Smooth muscle cell (in vitro differentiated cells): Measurements from ENCODE around the gene FOXD1. TPM values are rescaled to one million over a fixed set of nuclear protein-coding genes. Genes with fewer than 3 reads are reported as not detected.
"Not testable (repeated sequence)": the region's sequence is repeated elsewhere in the genome, so short reads cannot be mapped to it uniquely, and the experiment has no call there.

Experiments used
- DNase-seq: peaks from one replicate; lab custom pipeline; 2025; ENCODE audit not compliant: unreplicated experiment; lab: John Stamatoyannopoulos, UW
- H2AFZ ChIP-seq: fragments of 200-600 bp; sonication (generic); 2 replicates; pipeline ENCODE4 v1.6.0; 2016; ENCODE audit warnings: antibody characterized with exemption, low read depth, mild to moderate bottlenecking
- H3F3A ChIP-seq: fragments of 200-600 bp; sonication (generic); 2 replicates; pipeline ENCODE4 v1.6.0; 2017; ENCODE audit warnings: antibody characterized with exemption, low read depth
- H3K27ac ChIP-seq: fragments of 200-600 bp; sonication (generic); 2 replicates; pipeline ENCODE4 v1.5.1; 2016; ENCODE audit warnings: low read depth, mild to moderate bottlenecking
- H3K27me3 ChIP-seq: fragments of 200-600 bp; sonication (generic); 2 replicates; pipeline ENCODE4 v1.6.1; 2016; ENCODE audit warnings: low read depth, mild to moderate bottlenecking
- H3K36me3 ChIP-seq: fragments of 200-600 bp; sonication (generic); 2 replicates; pipeline ENCODE4 v1.5.1; 2016; ENCODE audit warnings: low read depth
- H3K4me1 ChIP-seq: fragments of 200-600 bp; sonication (generic); 2 replicates; pipeline ENCODE4 v1.5.1; 2016; ENCODE audit warnings: low read depth
- H3K4me2 ChIP-seq: fragments of 200-600 bp; sonication (generic); 2 replicates; pipeline ENCODE4 v1.6.0; 2016; ENCODE audit warnings: mild to moderate bottlenecking
- H3K4me3 ChIP-seq: fragments of 200-600 bp; sonication (generic); 2 replicates; pipeline ENCODE4 v1.5.1; 2016; ENCODE audit warnings: mild to moderate bottlenecking
- H3K79me2 ChIP-seq: fragments of 200-600 bp; sonication (generic); 2 replicates; pipeline ENCODE4 v1.6.0; 2016; ENCODE audit warnings: low read depth, mild to moderate bottlenecking
- H3K9ac ChIP-seq: fragments of 200-600 bp; sonication (generic); 2 replicates; pipeline ENCODE4 v1.6.0; 2016; ENCODE audit warnings: low read depth
- H3K9me3 ChIP-seq: fragments of 200-600 bp; sonication (generic); replicated peaks from 2 replicates; pipeline ENCODE4 v1.5.1; 2016; ENCODE audit warnings: low read depth
- H4K20me1 ChIP-seq: fragments of 200-600 bp; sonication (generic); 2 replicates; pipeline ENCODE4 v1.6.0; 2016; ENCODE audit warnings: low read depth
- CTCF ChIP-seq: fragments of 200-600 bp; sonication (generic); IDR thresholded peaks from 2 replicates; pipeline ENCODE4 v1.5.1; 2017; ENCODE audit warnings: borderline replicate concordance, mild to moderate bottlenecking, antibody characterized with exemption; ENCODE audit not compliant: insufficient read depth, poor library complexity, severe bottlenecking
- WGBS: methylation state at CpG from one replicate; pipeline ENCODE4 v1.1.7; 2016; ENCODE audit warnings: low lambda C conversion rate; 5-methylcytosine and 5-hydroxymethylcytosine counted together
- polyA plus RNA-seq: library from polyadenylated mRNA; unstranded; fragments of >200 nt; fragmentation: Nextera tagmentation; extraction: Ambion mirVana; gene quantifications from 2 replicates; pipeline ENCODE4 v1.2.1, GENCODE V29; 2016
- total RNA-seq: library from RNA; depleted of rRNA; stranded (reverse); fragments of >200 nt; gene quantifications from 2 replicates; pipeline ENCODE4 v1.2.3, GENCODE V29; 2014

Gene FOXD1
- total and polyA plus RNA-seq, 2 experiments from 2014 or later, result 9.0 to 13.8 TPM

GRCh38 chr5:73469878-73470277 lies 21.3 kb upstream of the FOXD1 start:
- no peaks in the 10 kb centered on the region for H3K9me3 ChIP-seq
- H3K4me1 ChIP-seq, result no peaks in the 10 kb centered on the region
- 93% methylated on average over 8 of the region's 8 CpGs for WGBS

GRCh38 chr5:73468638-73469037 lies 20.1 kb upstream of the FOXD1 start:
- H3K4me3 ChIP-seq, H2AFZ ChIP-seq, H3K27me3 ChIP-seq, DNase-seq, H3K9ac ChIP-seq, H3K9me3 ChIP-seq, H3K27ac ChIP-seq, H3K79me2 ChIP-seq, H3F3A ChIP-seq, H3K36me3 ChIP-seq, H4K20me1 ChIP-seq, H3K4me1 ChIP-seq, H3K4me2 ChIP-seq: not testable (repeated sequence)
- WGBS, result 88% methylated on average over 3 of the region's 3 CpGs

More at GRCh38 chr5:73469878-73470277, 21.3 kb upstream of the FOXD1 start:
- Histone ChIP-seq H3K36me3 (no peaks in the 10 kb centered on the region), H3F3A (no peaks in the 10 kb centered on the region), H4K20me1 (no peaks in the 10 kb centered on the region), H3K4me3 (no peak overlapping the region), H3K4me2 (no peak overlapping the region), H2AFZ (no peak overlapping the region), H3K79me2 (no peaks in the 10 kb centered on the region), H3K27me3 (no peaks in the 10 kb centered on the region), H3K9ac (no peak overlapping the region), H3K27ac (no peak overlapping the region)
- no peak for TF ChIP-seq CTCF
- DNase-seq, result no peak

GRCh38 chr5:73464016-73464745 lies 15.6 kb upstream of the FOXD1 start:
- Histone ChIP-seq H3K27ac (no peak overlapping the region), H3F3A (no peaks in the 10 kb centered on the region), H2AFZ (no peak overlapping the region), H3K9ac (no peak overlapping the region), H3K79me2 (no peaks in the 10 kb centered on the region), H3K27me3 (no peaks in the 10 kb centered on the region), H4K20me1 (no peaks in the 10 kb centered on the region), H3K4me3 (no peak overlapping the region), H3K9me3 (no peaks in the 10 kb centered on the region), H3K4me2 (no peak overlapping the region), H3K4me1 (no peaks in the 10 kb centered on the region), H3K36me3 (no peaks in the 10 kb centered on the region)
- DNase-seq, result no peak
- 82% methylated on average over 7 of the region's 7 CpGs for WGBS
- no peak for TF ChIP-seq CTCF

GRCh38 chr5:73460133-73460532 lies 11.6 kb upstream of the FOXD1 start:
- H3F3A ChIP-seq, result no peaks in the 10 kb centered on the region
- WGBS, result 81% methylated on average over 1 of the region's 1 CpG

More at GRCh38 chr5:73460133-73460532, 11.6 kb upstream of the FOXD1 start:
- no peak overlapping the region for H3K4me2 ChIP-seq
- H3K4me1 ChIP-seq, result no peaks in the 10 kb centered on the region
- no peak overlapping the region for H3K4me3 ChIP-seq
- H4K20me1 ChIP-seq, result no peaks in the 10 kb centered on the region
- DNase-seq, result no peak
- no peak overlapping the region for H3K9ac ChIP-seq
- no peaks in the 10 kb centered on the region for H3K9me3 ChIP-seq
- TF ChIP-seq CTCF, result no peak
- H3K27me3 ChIP-seq, result no peaks in the 10 kb centered on the region
- H2AFZ ChIP-seq, result no peak overlapping the region
- no peaks in the 10 kb centered on the region for H3K79me2 ChIP-seq
- no peak overlapping the region for H3K27ac ChIP-seq
- H3K36me3 ChIP-seq, result no peaks in the 10 kb centered on the region
